ENCODE measurements around the gene TTLL10. TPM values are rescaled to one million over a fixed set of nuclear protein-coding genes. Genes with fewer than 3 reads are reported as not detected.

Gene TTLL10
- total RNA-seq, 2 experiments from 2014 or later = not detected

DNA sequence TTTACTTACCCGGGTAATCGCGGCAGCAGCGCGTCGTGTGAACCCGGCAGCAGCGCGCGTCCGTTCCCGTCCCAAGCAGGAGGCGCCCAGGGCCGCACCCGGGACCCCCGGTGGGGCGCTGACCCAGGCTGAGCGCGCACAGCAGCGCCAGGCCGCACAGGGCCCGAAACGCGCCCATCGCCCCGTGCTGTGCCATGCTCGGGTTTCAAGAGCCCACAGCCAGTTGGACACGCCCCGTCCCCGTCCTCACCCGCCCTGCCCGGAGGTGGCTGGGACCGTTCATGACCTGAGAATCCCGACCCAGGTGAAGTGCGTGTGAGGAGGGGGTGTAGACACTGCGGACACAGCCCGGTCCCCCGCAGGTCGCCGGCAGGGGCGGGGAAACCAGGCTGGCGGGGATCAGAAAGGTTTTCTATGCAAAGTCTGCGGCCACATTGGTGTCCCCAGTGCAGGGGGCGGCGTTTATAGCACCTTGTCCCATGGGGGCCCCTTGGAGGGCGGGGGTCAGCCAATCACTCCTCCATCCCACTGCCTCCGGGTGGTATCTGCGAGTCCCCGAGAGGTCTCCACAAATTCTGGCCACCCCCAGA, 32.8 kb downstream of the TTLL10 start, which contains the start of gene TNFRSF18:
Gene TNFRSF18 (minus strand): TSS at position 217 of the 590 bp plus-strand sequence. CDS start 21 bp downstream, at position 196.
- no peaks in the 10 kb centered on the region for H3K9me3 Mint-ChIP-seq
- peak within 1 kb of the TSS; percentile 67 for H3K27ac Mint-ChIP-seq
- H3K4me1 Mint-ChIP-seq = peaks cover 26% of the 10 kb centered on the region

DNA sequence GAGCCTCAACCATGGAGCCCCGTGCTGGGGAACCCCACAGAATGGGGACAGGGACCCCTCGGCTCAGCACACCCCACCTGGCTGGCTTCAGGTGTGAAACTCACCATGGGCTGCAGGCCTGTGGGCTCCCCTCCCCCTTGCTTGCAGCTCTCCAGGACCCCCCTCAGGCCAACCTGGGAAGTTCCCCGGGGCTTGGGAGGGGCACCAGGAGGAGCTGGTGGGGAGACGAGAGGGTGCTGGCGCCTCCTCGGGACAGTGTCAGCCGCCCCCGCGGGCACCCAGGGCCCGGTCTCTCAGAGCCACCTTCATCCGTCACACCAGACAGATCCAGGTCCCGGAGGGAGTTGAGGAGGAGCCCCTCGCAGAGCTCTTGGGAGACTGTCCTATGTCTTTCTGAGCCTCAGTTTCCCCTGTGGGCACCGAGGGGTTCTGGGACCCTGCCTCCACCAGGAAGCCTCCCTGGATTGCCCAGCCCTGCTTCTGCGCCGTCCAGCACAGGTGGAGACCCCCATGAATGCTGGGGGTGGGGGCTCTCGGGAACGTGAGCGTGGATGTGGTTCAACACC, 33.4 kb downstream of the TTLL10 start:
- Mint-ChIP-seq H3K27me3 (no peaks in the 10 kb centered on the region), H3K4me1 (peaks cover 26% of the 10 kb centered on the region), H3K36me3 (peaks cover 5% of the 10 kb centered on the region), H3K27ac (peak overlapping the region; percentile 67), H3K9me3 (no peaks in the 10 kb centered on the region), H3K4me3 (peak overlapping the region; percentile 78)
- no peak for DNase-seq

More for the DNA sequence above, 32.8 kb downstream of the TTLL10 start, which contains the start of gene TNFRSF18:
- peak; percentile 56 for DNase-seq
- Mint-ChIP-seq H3K4me3 (peak within 1 kb of the TSS; percentile 78), H3K27me3 (no peaks in the 10 kb centered on the region), H3K36me3 (peaks cover 5% of the 10 kb centered on the region)

DNA sequence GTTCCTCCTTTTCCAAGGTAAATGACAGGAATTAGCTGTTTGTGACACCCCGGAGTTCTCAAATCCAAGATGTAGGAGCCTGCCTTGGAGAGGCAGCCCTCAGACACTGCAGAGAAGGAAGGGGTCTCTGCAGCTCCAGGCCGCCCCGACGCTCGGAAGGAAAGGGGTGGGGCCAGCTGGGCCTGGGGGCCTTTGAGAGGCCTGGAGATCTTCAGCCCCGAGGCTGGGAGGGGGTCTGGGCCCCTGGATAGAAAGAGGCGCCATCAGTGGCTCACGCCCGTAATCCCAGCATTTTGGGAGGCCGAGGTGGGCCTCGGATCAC, 33.9 kb downstream of the TTLL10 start:
- H3K4me1 Mint-ChIP-seq = peaks cover 26% of the 10 kb centered on the region
- H3K4me3 Mint-ChIP-seq = peak overlapping the region; percentile 83
- no peak for DNase-seq
- H3K27ac Mint-ChIP-seq = peak overlapping the region; percentile 95
- no peaks in the 10 kb centered on the region for H3K9me3 Mint-ChIP-seq
- no peaks in the 10 kb centered on the region for H3K27me3 Mint-ChIP-seq
- H3K36me3 Mint-ChIP-seq = peaks cover 5% of the 10 kb centered on the region

DNA sequence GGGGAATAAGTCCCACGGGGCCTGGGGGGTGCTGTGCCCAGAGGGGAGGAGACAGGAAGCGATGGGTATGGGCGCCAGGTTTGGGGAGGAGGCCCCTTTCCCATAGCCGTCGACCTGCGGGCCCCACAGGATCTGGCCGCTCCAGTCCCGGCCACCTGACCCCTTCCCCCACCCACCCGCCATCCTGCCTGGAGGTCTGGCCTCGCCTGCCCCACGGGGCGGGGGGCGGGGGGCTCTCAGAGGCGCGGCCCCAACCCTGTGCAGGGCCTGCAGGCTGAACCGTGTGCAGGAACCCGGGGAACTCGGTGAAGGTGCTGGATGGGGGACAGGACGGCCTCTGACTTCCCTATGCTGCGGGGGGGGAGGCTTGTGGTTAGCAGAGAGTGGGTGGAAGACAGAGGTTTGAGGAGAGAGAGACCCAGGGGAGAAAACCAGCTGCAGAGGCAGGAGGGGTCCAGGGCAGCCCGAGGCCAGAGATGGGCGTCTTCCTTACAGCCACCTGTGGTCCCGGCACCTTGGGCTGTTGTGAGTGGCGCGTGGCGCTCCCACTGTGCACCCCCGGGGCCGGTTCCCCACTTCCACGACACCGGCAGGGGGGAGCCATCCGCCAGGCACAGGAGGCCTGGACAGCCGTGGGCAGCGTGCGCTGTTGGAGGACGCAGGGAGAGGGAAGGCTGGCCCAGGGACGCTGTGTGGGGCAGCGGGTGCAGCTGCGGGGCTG, 35.2 kb downstream of the TTLL10 start:
- DNase-seq = peak; percentile 64
- no peaks in the 10 kb centered on the region for H3K9me3 Mint-ChIP-seq
- peak overlapping the region; percentile 95 for H3K27ac Mint-ChIP-seq
- H3K4me1 Mint-ChIP-seq = peaks cover 26% of the 10 kb centered on the region
- H3K27me3 Mint-ChIP-seq = no peaks in the 10 kb centered on the region
- peaks cover 5% of the 10 kb centered on the region for H3K36me3 Mint-ChIP-seq
- H3K4me3 Mint-ChIP-seq = peak overlapping the region; percentile 83

DNA sequence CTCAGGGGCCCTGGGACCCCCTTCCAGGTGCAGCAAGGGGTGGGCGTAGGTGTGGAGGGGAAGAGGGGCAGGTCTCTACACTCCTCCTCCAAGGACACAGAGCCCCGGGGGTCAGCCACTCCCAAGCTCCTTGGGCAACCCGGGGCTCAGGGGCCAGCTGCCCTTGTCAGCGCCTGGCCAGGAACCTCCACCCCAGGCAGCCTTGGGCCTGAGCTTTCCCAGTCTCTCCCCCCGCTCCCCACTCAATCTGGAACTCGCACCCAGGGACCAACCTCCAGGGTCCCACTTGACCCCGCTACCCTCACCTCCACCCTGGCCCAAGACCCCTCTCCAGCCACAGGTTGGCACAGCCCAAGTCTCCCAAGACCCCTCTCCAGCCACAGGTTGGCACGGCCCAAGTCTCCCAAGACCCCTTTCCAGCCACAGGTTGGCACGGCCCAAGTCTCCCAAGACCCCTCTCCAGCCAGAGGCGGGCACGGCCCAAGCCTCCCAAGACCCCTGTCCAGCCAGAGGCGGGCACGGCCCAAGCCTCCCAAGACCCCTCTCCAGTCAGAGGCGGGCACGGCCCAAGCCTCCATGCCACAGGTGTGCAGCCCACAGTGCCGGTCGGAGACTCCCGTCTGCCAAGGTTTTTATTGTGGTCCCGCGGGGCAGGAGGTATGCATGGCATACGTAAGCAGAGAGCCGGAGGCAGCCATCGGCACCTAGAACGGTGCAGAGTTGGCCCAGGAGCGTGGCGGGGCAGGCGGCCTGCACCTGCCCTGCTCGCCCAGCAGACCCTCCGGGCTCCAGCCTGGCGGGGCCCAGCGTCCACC, 37.3 kb downstream of the TTLL10 start:
- Mint-ChIP-seq H3K27ac (no peak overlapping the region), H3K36me3 (peaks cover 7% of the 10 kb centered on the region), H3K4me3 (peak overlapping the region; percentile 58), H3K27me3 (no peaks in the 10 kb centered on the region), H3K4me1 (peaks cover 37% of the 10 kb centered on the region), H3K9me3 (no peaks in the 10 kb centered on the region)
- no peak for DNase-seq

DNA sequence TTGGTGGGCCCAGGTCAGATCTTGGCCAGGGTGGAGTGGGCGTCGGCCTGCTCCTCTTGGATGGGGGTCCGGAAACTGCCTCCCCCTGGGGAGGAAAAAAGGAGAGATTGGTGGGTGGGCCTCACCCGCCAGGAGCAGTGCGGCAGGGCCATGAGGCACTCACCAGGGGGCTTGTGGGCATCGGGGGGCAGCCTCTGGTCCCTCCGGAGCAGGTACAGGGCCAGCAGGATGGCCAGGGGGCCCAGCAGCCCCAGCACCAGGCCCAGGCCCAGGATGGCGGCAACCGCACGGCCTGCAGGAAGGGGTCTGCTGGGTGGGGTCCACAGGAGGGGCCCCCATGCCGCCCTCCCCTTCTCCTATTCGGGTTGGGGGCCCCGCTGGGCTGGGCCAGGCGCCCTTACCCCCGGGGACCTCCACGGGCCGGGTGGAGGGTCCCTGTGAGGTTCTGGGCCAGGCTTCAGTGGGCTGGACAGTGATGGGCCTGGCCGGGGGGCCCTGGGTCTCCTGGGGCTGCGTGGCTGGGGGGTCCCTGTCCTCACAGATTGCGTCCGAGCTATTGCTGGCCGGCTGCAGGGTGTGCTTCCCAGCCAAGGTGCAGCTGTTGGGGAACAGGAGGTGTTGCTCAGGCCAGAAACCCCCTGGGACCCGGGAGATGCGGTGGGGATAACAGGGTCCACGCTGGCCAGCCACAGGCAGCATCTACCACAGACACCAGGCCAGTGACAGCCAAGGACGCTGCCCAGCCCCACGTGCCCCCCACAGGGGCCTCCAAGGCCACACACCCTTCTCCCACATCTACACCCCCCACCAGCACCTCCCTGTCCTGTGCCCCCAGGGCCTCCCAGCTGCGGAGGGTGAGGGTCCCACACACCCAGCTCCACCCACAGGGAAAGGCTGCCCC, 38.1 kb downstream of the TTLL10 start:
- Mint-ChIP-seq H3K27ac (no peak overlapping the region), H3K4me3 (peak overlapping the region; percentile 74)
- DNase-seq = no peak

DNA sequence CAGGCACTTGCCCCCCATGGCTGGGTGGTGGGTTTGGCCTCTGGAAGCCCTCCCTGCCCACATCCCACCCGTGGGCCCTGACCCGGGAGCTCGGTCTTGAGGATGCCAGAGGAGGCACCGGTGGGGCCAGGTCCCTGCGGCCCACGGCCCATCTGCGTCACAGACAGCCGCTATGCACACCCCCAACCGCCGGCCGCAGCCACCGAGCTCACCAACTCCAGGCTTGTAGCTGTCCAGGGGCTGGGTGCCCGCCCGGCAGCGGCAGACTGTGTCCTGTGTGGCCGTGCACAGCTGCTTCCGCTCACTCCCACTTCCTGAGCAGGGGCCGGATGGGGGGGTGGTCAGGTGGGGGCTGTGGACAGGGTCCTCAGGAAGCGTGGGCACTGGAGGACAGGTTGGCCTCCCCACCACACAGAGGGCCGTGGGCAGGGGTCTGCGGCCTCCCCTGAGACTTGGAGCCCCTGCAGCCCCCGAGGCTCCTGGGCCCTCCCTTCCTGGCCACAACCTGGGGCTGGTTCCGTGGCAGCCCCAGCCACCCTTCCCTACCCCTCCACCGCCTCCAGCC, 39.2 kb downstream of the TTLL10 start:
- Mint-ChIP-seq H3K27ac (peak overlapping the region; percentile 51), H3K4me3 (peak overlapping the region; percentile 74), H3K27me3 (no peaks in the 10 kb centered on the region), H3K36me3 (peaks cover 18% of the 10 kb centered on the region), H3K4me1 (peaks cover 43% of the 10 kb centered on the region), H3K9me3 (no peaks in the 10 kb centered on the region)
- DNase-seq = peak; percentile 64

More for the DNA sequence above, 38.1 kb downstream of the TTLL10 start:
- Mint-ChIP-seq H3K27me3 (no peaks in the 10 kb centered on the region), H3K9me3 (no peaks in the 10 kb centered on the region), H3K36me3 (peaks cover 12% of the 10 kb centered on the region), H3K4me1 (peaks cover 42% of the 10 kb centered on the region)

DNA sequence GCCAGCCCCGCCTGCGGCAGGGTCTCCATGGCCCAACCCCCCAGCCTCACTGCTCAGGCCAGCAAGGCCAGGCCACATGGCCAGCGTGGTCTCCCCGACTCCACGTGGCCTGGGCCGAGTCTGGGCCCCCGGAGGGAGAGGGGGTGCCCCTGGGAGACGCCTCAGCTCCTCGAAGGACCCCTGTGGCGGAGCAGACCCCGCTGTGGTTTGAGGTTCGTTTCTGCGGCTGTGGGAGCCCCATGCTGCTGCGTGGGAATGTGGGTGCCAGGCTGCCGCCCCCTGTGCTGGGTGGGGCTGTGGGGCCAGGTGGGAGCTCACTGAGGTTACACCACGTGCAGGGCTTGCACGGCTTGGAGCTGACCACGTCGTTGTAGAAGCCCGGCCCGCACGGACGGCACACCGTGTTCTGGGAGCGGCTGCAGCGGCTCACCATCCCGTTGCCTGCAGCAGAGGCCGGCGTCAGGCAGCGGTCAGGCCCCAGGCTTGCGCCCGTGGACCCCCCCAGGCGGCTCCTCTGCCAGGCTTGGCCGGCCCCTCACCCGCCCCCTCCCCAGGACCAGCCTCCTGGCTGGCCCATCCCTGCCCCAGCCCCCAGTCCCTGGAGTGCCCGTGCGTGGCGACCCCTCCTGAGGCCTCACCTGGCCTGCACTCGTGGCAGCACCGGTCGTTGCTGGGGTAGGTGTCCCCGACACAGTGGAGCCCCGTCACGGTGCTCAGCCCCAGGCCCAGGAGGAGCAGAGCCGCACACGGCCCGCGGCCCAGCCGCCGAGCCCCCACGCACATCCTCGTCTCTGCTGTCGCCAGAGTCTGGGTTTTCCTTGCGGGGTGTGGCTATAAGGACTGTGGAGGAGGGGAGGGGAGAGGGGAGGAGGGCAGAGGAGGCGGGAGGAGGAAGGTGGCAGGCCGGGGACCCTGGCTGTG, 39.9 kb downstream of the TTLL10 start, which contains the start of gene TNFRSF4:
Gene TNFRSF4 (minus strand): TSS at position 809 of the 921 bp plus-strand sequence. CDS start 26 bp downstream, at position 783.
- H3K4me3 Mint-ChIP-seq = peak within 1 kb of the TSS; percentile 74
- peaks cover 39% of the 10 kb centered on the region for H3K4me1 Mint-ChIP-seq
- DNase-seq = peak; percentile 52
- peaks cover 23% of the 10 kb centered on the region for H3K36me3 Mint-ChIP-seq
- H3K27me3 Mint-ChIP-seq = no peaks in the 10 kb centered on the region
- no peaks in the 10 kb centered on the region for H3K9me3 Mint-ChIP-seq
- peak within 1 kb of the TSS; percentile 74 for H3K27ac Mint-ChIP-seq

DNA sequence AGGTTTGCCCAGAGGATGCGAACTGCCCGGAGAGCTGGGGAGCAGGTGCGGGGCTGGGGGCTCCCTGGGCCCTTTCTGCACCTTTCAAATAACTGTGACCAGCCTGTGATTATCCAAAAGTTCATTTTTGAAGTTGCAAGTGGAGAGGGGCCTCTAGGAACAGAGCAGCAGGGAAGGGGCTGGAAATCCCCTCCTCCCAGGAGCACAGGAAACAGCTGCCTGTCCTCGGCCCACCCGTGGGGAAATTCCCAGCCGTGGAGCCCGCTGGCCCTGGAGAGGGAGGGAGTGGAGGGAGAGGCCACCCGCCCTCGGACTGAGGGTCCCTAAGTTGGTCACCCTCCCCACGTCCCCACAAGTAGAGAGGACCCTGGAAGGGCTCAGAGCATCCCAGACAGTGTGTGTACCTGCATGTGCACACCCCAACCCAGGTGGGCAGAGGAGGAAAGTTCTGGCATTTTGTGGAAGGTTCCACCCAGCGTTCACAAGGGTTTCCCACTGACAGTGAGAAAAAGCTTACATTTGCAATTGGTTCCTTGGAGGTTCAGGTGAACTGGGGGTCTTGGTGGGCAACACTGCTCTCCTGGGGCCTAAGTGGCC, 41.5 kb downstream of the TTLL10 start:
- no peaks in the 10 kb centered on the region for H3K9me3 Mint-ChIP-seq
- H3K4me1 Mint-ChIP-seq = peaks cover 32% of the 10 kb centered on the region
- H3K36me3 Mint-ChIP-seq = peaks cover 23% of the 10 kb centered on the region
- DNase-seq = no peak
- peak overlapping the region; percentile 74 for H3K27ac Mint-ChIP-seq
- no peaks in the 10 kb centered on the region for H3K27me3 Mint-ChIP-seq
- H3K4me3 Mint-ChIP-seq = peak overlapping the region; percentile 71

DNA sequence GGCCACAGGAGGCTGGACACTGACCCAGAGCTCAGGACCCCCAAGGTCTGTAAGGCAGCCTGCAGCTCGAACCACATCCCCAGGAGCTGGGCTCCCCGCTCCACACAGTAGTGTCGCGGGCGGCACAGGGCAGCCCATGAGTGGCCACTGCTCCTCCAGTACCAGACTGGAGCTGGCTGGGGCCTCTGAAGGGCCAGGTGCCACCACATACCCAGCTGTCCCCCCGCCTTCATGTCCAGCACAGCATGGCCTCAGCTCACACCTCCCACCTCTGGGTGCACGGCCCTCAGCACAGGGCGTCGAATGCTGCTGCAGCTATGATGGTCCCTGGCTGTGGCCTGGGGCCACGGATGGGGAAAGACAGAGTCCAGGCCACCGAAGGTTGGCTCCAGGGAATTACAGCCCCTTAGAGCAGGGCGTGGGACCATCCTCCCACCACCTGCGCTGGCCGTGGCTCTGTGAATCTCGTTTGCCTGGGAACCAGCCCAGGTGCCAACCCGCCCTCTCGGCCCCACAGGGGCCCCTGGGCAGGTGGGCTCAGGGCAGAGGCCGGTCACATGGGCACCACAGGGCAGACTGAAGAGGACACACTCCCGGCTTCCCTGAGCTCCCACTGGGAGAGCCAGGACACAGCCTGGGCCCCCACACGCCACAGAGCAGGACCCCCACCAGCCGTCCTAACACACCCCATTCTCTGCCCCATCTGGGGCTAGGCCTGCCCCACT, 42.4 kb downstream of the TTLL10 start:
- peak overlapping the region; percentile 87 for H3K27ac Mint-ChIP-seq
- no peak for DNase-seq
- no peak overlapping the region for H3K4me3 Mint-ChIP-seq
- peaks cover 20% of the 10 kb centered on the region for H3K36me3 Mint-ChIP-seq
- peaks cover 29% of the 10 kb centered on the region for H3K4me1 Mint-ChIP-seq
- no peaks in the 10 kb centered on the region for H3K9me3 Mint-ChIP-seq
- H3K27me3 Mint-ChIP-seq = no peaks in the 10 kb centered on the region

DNA sequence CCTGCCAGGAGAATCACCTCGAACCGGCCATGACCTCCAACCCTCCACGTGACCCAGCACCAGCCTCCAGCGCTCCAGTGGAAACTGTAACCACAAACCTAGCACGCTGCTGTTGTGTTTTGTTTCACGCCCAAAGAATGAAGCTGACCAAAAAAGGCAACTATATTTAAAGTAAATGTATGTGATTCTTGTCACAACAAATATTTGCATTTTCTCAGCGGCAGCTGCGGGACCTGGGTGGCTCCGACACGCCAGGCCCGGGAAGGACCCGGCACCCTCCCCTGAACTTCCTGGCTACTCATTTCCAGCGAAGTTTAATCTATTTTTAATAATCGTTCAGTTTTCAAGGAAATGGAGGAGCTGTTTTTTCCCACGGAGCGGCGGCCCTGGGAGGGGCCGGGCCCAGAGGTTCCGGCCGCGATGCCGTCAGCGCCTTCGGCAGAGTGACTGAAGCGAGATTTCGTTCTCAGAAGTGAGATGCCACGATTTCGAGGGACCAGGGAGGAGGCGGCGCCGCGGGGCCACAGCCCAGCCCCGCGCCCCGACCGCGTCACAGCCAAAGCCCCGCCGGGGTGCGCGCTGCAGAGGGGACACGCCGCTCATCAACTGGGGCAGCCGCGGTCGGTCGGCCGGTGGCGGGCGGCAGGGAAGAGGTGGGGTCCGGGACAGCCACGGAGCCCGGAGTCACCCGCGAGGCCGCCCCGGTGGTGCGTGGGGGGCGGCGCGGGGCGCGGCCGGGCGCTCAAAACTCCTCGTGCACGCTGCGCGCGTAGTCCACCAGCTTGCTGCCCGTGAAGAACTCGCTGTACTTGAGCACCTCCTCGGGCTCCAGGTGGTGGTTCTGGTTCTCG, 43.3 kb downstream of the TTLL10 start:
- peaks cover 20% of the 10 kb centered on the region for H3K36me3 Mint-ChIP-seq
- peak overlapping the region; percentile 46 for H3K4me3 Mint-ChIP-seq
- no peak for DNase-seq

More for the DNA sequence above, 43.3 kb downstream of the TTLL10 start:
- Mint-ChIP-seq H3K4me1 (peaks cover 28% of the 10 kb centered on the region), H3K9me3 (no peaks in the 10 kb centered on the region), H3K27ac (peak overlapping the region; percentile 87), H3K27me3 (no peaks in the 10 kb centered on the region)
